ENCODE results near the gene HOMER2. TPM values are rescaled to one million over a fixed set of nuclear protein-coding genes. Genes with fewer than 3 reads are reported as not detected.

HOMER2 gene
- total and polyA plus RNA-seq, 2 donors (not counting 1 experiment from before 2014, with no cell fraction given): 1.1 to 9.9 TPM

GRCh38 chr15:82845686-82846085 is 106.8 kb downstream of the HOMER2 start:
- no peaks in the 10 kb centered on the region for H3K79me2 ChIP-seq (ENCODE audit: control insufficient read depth, insufficient read depth, low read length)
- TF ChIP-seq CTCF (conservative IDR thresholded peaks at IDR 0.05 in 1 of 2, IDR thresholded peaks at IDR 0.05 in 1 of 2; ENCODE audit: low read depth in 1 of 2, low read length in 2 of 2) (no peak), EZH2 (IDR thresholded peaks at IDR 0.05; ENCODE audit: low read length, missing control alignments) (no peak)
- no peak for DNase-seq (ENCODE audit: low read depth in 2 of 2)

GRCh38 chr15:82843566-82843965 is 109.0 kb downstream of the HOMER2 start:
- DNase-seq (ENCODE audit: low read depth in 2 of 2): no peak
- Histone ChIP-seq H3K9me3 (ENCODE audit: control insufficient read depth, insufficient read depth, low read depth, low read length) (no peaks in the 10 kb centered on the region), H3K4me2 (ENCODE audit: extremely low read depth, insufficient read depth, low read length) (no peak overlapping the region), H3K9ac (ENCODE audit: insufficient read depth, low read length) (no peak overlapping the region), H4K20me1 (ENCODE audit: control insufficient read depth, extremely low read depth, insufficient read depth, low read length) (no peaks in the 10 kb centered on the region), H3K79me2 (ENCODE audit: control insufficient read depth, insufficient read depth, low read length) (no peaks in the 10 kb centered on the region), H3K4me3 (replicated peaks in 1 of 4; ENCODE audit: control extremely low read depth in 1 of 4, insufficient read depth in 1 of 4, low read depth in 3 of 4, low read length in 4 of 4) (no peak overlapping the region), H3K36me3 (ENCODE audit: control insufficient read depth, insufficient read depth, low read length) (no peaks in the 10 kb centered on the region), H3K27me3 (ENCODE audit: control insufficient read depth, insufficient read depth, low read length) (no peaks in the 10 kb centered on the region), H3K27ac (ENCODE audit: insufficient read depth, low read length) (no peak overlapping the region), H2AFZ (ENCODE audit: low read length) (no peak overlapping the region), H3K4me1 (ENCODE audit: control insufficient read depth, extremely low read depth, insufficient read depth, low read length) (no peaks in the 10 kb centered on the region)
- TF ChIP-seq CTCF (conservative IDR thresholded peaks at IDR 0.05 in 1 of 2, IDR thresholded peaks at IDR 0.05 in 1 of 2; ENCODE audit: low read depth in 1 of 2, low read length in 2 of 2) (no peak), EZH2 (IDR thresholded peaks at IDR 0.05; ENCODE audit: low read length, missing control alignments) (no peak)

More at GRCh38 chr15:82845686-82846085, 106.8 kb downstream of the HOMER2 start:
- no peak overlapping the region for H3K4me3 ChIP-seq (replicated peaks in 1 of 4; ENCODE audit: control extremely low read depth in 1 of 4, insufficient read depth in 1 of 4, low read depth in 3 of 4, low read length in 4 of 4)
- H3K36me3 ChIP-seq (ENCODE audit: control insufficient read depth, insufficient read depth, low read length): no peaks in the 10 kb centered on the region
- no peaks in the 10 kb centered on the region for H4K20me1 ChIP-seq (ENCODE audit: control insufficient read depth, extremely low read depth, insufficient read depth, low read length)
- H3K4me2 ChIP-seq (ENCODE audit: extremely low read depth, insufficient read depth, low read length): no peak overlapping the region
- H3K27ac ChIP-seq (ENCODE audit: insufficient read depth, low read length): no peak overlapping the region
- no peaks in the 10 kb centered on the region for H3K4me1 ChIP-seq (ENCODE audit: control insufficient read depth, extremely low read depth, insufficient read depth, low read length)
- no peaks in the 10 kb centered on the region for H3K27me3 ChIP-seq (ENCODE audit: control insufficient read depth, insufficient read depth, low read length)
- no peak overlapping the region for H3K9ac ChIP-seq (ENCODE audit: insufficient read depth, low read length)
- H3K9me3 ChIP-seq (ENCODE audit: control insufficient read depth, insufficient read depth, low read depth, low read length): no peaks in the 10 kb centered on the region
- no peak overlapping the region for H2AFZ ChIP-seq (ENCODE audit: low read length)

GRCh38 chr15:82840166-82840565 is 112.4 kb downstream of the HOMER2 start:
- Histone ChIP-seq H3K4me2 (ENCODE audit: extremely low read depth, insufficient read depth, low read length) (no peak overlapping the region), H2AFZ (ENCODE audit: low read length) (no peak overlapping the region), H3K79me2 (ENCODE audit: control insufficient read depth, insufficient read depth, low read length) (no peaks in the 10 kb centered on the region), H3K9ac (ENCODE audit: insufficient read depth, low read length) (no peak overlapping the region), H3K27ac (ENCODE audit: insufficient read depth, low read length) (no peak overlapping the region), H3K36me3 (ENCODE audit: control insufficient read depth, insufficient read depth, low read length) (peaks cover 3% of the 10 kb centered on the region), H3K4me3 (replicated peaks in 1 of 4; ENCODE audit: control extremely low read depth in 1 of 4, insufficient read depth in 1 of 4, low read depth in 3 of 4, low read length in 4 of 4) (no peak overlapping the region), H3K27me3 (ENCODE audit: control insufficient read depth, insufficient read depth, low read length) (no peaks in the 10 kb centered on the region), H3K4me1 (ENCODE audit: control insufficient read depth, extremely low read depth, insufficient read depth, low read length) (no peaks in the 10 kb centered on the region), H3K9me3 (ENCODE audit: control insufficient read depth, insufficient read depth, low read depth, low read length) (no peaks in the 10 kb centered on the region), H4K20me1 (ENCODE audit: control insufficient read depth, extremely low read depth, insufficient read depth, low read length) (no peaks in the 10 kb centered on the region)
- DNase-seq (ENCODE audit: low read depth in 2 of 2): no peak
- no peak for TF ChIP-seq CTCF (conservative IDR thresholded peaks at IDR 0.05 in 1 of 2, IDR thresholded peaks at IDR 0.05 in 1 of 2; ENCODE audit: low read depth in 1 of 2, low read length in 2 of 2)
- TF ChIP-seq EZH2 (IDR thresholded peaks at IDR 0.05; ENCODE audit: low read length, missing control alignments): no peak

All from fibroblast of lung (primary cell).